Left hindlimb (tissue), 1 donor: ENCODE data around the gene IDH2.

Source experiments
- DNase-seq: peaks from one replicate; pipeline ENCODE4 v3.0.0-alpha.2; 2018

The IDH2 gene

GRCh38 chr15:90062462-90062932 is 39.8 kb downstream of the IDH2 start:
- no peak for DNase-seq

GRCh38 chr15:90062023-90062442 is 40.2 kb downstream of the IDH2 start:
- DNase-seq: peak; percentile 61

- DNase-seq: no peak
Measured at GRCh38 chr15:90060797-90061196, 41.5 kb downstream of the IDH2 start.

GRCh38 chr15:90059208-90059985 is 42.9 kb downstream of the IDH2 start:
- peak; percentile 72 for DNase-seq

GRCh38 chr15:90058775-90059174 is 43.5 kb downstream of the IDH2 start:
- DNase-seq: no peak

GRCh38 chr15:90058308-90058707 is 44.0 kb downstream of the IDH2 start:
- DNase-seq: no peak

- no peak for DNase-seq
Measured at GRCh38 chr15:90056529-90056928, 45.7 kb downstream of the IDH2 start.

GRCh38 chr15:90055182-90055581 is 47.1 kb downstream of the IDH2 start:
- DNase-seq: no peak

- DNase-seq: no peak
Measured at GRCh38 chr15:90054618-90055097, 47.6 kb downstream of the IDH2 start.

- no peak for DNase-seq
Measured at GRCh38 chr15:90053685-90054466, 48.4 kb downstream of the IDH2 start.

GRCh38 chr15:90051874-90052273 is 50.4 kb downstream of the IDH2 start:
- no peak for DNase-seq

- no peak for DNase-seq
Measured at GRCh38 chr15:90049666-90050604, 52.3 kb downstream of the IDH2 start.

GRCh38 chr15:90049030-90049429 is 53.2 kb downstream of the IDH2 start:
- no peak for DNase-seq

- no peak for DNase-seq
Measured at GRCh38 chr15:90047956-90048575, 54.2 kb downstream of the IDH2 start.

GRCh38 chr15:90046911-90047392 is 55.3 kb downstream of the IDH2 start:
- no peak for DNase-seq

GRCh38 chr15:90046289-90046688 is 56.0 kb downstream of the IDH2 start:
- no peak for DNase-seq

- no peak for DNase-seq
Measured at GRCh38 chr15:90044916-90045371, 57.3 kb downstream of the IDH2 start.

- no peak for DNase-seq
Measured at GRCh38 chr15:90044191-90044590, 58.1 kb downstream of the IDH2 start.

GRCh38 chr15:90043530-90044010 is 58.7 kb downstream of the IDH2 start:
- DNase-seq: no peak

GRCh38 chr15:90042766-90043529 is 59.3 kb downstream of the IDH2 start:
- DNase-seq: no peak

- no peak for DNase-seq
Measured at GRCh38 chr15:90042356-90042755, 59.9 kb downstream of the IDH2 start.
